ENCODE measurements around the gene NUDT14. TPM values are rescaled to one million over a fixed set of nuclear protein-coding genes. Genes with fewer than 3 reads are reported as not detected.

The NUDT14 gene
- total and polyA plus RNA-seq, 12 donors = 4.1 to 55.8 (median 36.6) TPM

GRCh38 chr14:105209091-105209490 is 28.0 kb upstream of the NUDT14 start:
- H3K9me3 ChIP-seq (replicated peaks in 1 of 3) = no peaks in the 10 kb centered on the region
- no peak overlapping the region for H3K27ac ChIP-seq
- H3K36me3 ChIP-seq (replicated peaks in 1 of 2) = peaks cover 0 to 9% of the 10 kb centered on the region in 2 donors
- TF ChIP-seq, protein P1, sequence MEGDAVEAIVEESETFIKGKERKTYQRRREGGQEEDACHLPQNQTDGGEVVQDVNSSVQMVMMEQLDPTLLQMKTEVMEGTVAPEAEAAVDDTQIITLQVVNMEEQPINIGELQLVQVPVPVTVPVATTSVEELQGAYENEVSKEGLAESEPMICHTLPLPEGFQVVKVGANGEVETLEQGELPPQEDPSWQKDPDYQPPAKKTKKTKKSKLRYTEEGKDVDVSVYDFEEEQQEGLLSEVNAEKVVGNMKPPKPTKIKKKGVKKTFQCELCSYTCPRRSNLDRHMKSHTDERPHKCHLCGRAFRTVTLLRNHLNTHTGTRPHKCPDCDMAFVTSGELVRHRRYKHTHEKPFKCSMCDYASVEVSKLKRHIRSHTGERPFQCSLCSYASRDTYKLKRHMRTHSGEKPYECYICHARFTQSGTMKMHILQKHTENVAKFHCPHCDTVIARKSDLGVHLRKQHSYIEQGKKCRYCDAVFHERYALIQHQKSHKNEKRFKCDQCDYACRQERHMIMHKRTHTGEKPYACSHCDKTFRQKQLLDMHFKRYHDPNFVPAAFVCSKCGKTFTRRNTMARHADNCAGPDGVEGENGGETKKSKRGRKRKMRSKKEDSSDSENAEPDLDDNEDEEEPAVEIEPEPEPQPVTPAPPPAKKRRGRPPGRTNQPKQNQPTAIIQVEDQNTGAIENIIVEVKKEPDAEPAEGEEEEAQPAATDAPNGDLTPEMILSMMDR (IDR thresholded peaks at IDR 0.05) = no peak
- TF ChIP-seq POLR2A (IDR thresholded peaks at IDR 0.05) = no peak
- H3K27me3 ChIP-seq = no peaks in the 10 kb centered on the region
- no peak for DNase-seq
- intact Hi-C loops (cut with DNase I) = no loop called here
- WGBS, 4 donors = 89 to 100% (median 90%) methylated on average over 1 to 8 of the region's 8 CpGs
- H3K4me1 ChIP-seq (replicated peaks in 1 of 2) = peaks cover 14 to 23% of the 10 kb centered on the region in 2 donors
- H3K4me3 ChIP-seq = no peak overlapping the region

- Histone ChIP-seq H3K27ac (no peak overlapping the region), H3K4me3 (no peak overlapping the region), H3K36me3 (replicated peaks in 1 of 2) (peaks cover 0 to 9% of the 10 kb centered on the region in 2 donors), H3K27me3 (no peaks in the 10 kb centered on the region), H3K4me1 (replicated peaks in 1 of 2) (peaks cover 14 to 24% of the 10 kb centered on the region in 2 donors), H3K9me3 (replicated peaks in 1 of 3) (no peaks in the 10 kb centered on the region)
- intact Hi-C loops (cut with DNase I) = no loop called here
- no peak for TF ChIP-seq POLR2A (IDR thresholded peaks at IDR 0.05)
- TF ChIP-seq, protein P1 (IDR thresholded peaks at IDR 0.05) = no peak
- DNase-seq = no peak
- WGBS, 4 donors = 82 to 97% (median 92%) methylated on average over 5 to 12 of the region's 12 CpGs
Observed at GRCh38 chr14:105208738-105209075, 27.6 kb upstream of the NUDT14 start.

DNA sequence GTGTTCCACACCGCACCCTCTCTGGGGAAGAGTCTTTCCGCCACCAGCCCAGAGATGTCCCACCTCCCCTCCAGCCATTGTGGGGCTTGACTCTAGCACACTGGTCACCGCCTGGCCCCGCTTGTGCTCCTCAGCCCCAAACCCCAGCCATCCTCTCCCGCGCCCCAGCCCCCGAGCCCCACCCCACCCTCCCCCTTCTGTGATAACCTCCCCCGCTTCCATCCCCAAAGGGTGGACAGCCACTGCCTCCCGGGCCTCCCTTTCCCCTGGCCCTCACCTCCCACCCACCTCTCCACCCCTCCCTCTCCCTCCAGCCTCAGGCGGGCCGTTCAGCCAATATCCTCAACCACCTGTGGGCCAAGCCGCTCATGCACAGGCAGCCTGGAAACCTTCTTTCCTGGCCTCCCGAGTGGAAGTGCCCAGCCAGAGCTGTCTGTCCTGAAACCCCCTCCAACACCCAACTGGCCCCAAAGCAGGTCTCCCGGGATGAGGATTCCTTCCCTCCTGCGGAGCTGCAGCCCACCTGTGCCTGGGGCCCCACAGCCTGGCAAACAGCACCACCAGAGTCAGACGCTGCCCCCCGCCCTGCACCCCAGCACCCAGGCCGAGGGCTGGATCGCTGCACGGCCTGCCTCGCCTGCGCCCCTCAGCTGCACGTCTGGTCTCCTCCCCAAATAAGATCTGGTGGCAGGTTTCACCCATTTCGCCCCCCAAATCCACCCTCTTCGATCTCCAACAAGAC is 27.1 kb upstream of the NUDT14 start:
- H3K36me3 ChIP-seq (replicated peaks in 1 of 2) = peaks cover 0 to 9% of the 10 kb centered on the region in 2 donors
- TF ChIP-seq, protein P1 (IDR thresholded peaks at IDR 0.05) = no peak
- TF ChIP-seq POLR2A (IDR thresholded peaks at IDR 0.05) = no peak
- DNase-seq = no peak
- peaks cover 14 to 24% of the 10 kb centered on the region in 2 donors for H3K4me1 ChIP-seq (replicated peaks in 1 of 2)
- H3K27ac ChIP-seq = no peak overlapping the region
- H3K4me3 ChIP-seq = no peak overlapping the region
- no peaks in the 10 kb centered on the region for H3K9me3 ChIP-seq (replicated peaks in 1 of 3)
- intact Hi-C loops (cut with DNase I) = no loop called here
- 91 to 93% (median 92%) methylated on average over 16 to 25 of the region's 25 CpGs for WGBS, 4 donors
- H3K27me3 ChIP-seq = no peaks in the 10 kb centered on the region

DNA sequence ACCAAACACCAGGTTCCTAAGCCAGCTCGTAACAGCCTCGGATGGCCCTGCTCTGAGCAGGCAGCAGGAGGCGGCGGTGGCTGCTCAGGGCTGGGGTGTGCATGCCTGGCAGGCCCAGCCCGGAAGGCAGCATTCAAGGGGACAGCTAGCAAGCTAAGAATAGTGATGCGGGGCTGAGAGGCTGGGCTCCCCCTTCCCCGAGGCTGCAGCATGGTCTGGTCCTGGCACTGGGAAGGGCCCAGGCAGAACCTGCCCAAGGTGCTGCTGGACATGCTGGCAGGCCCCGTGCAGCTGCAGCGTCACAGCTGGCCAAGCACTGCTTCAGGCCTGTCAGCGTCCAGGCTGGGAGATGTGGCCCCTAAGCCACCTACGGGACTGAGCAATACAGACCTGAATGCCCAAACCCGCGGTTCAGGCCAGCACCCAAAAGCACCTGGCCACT is 26.4 kb upstream of the NUDT14 start:
- no peak for TF ChIP-seq POLR2A (IDR thresholded peaks at IDR 0.05)
- TF ChIP-seq, protein P1 (IDR thresholded peaks at IDR 0.05) = no peak
- peaks cover 14 to 24% of the 10 kb centered on the region in 2 donors for H3K4me1 ChIP-seq (replicated peaks in 1 of 2)
- no peaks in the 10 kb centered on the region for H3K27me3 ChIP-seq
- intact Hi-C loops (cut with DNase I) = no loop called here
- H3K9me3 ChIP-seq (replicated peaks in 1 of 3) = no peaks in the 10 kb centered on the region
- H3K4me3 ChIP-seq = no peak overlapping the region
- peaks cover 0 to 9% of the 10 kb centered on the region in 2 donors for H3K36me3 ChIP-seq (replicated peaks in 1 of 2)
- WGBS, 4 donors = 75 to 93% (median 85%) methylated on average over 3 to 13 of the region's 13 CpGs; no CpG with 5 or more reads in 1 of the 4 donors
- H3K27ac ChIP-seq = no peak overlapping the region
- DNase-seq = no peak
